ENCODE results near the gene OR3A3. TPM values are rescaled to one million over a fixed set of nuclear protein-coding genes. Genes with fewer than 3 reads are reported as not detected.
"Not testable (repeated sequence)": the region's sequence is repeated elsewhere in the genome, so short reads cannot be mapped to it uniquely, and the experiment has no call there.

OR3A3 gene
- not detected for total RNA-seq

DNA sequence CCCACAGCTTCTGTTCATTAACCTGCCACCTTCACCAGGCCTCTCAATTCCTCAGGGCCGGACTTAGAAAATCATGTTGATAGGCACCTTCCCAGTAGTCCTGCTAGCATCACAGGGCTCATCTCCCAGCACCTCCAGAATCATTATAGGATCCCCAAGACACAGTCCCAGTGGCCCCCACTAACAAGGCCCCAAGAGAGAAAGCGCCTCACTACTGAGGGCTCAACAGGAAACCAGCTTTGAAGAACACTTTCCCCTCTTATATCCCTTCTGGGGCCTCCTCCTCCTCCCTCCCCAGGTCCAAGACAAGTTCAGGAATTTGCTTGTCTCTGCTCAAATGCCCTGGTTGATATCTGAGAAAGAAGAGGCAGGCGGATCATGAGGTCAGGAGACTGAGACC, at the start of gene OR3A3:
Gene OR3A3, plus strand, starts transcription at position 301 of the 400 bp plus-strand sequence.
- DNase-seq, result no peak

DNA sequence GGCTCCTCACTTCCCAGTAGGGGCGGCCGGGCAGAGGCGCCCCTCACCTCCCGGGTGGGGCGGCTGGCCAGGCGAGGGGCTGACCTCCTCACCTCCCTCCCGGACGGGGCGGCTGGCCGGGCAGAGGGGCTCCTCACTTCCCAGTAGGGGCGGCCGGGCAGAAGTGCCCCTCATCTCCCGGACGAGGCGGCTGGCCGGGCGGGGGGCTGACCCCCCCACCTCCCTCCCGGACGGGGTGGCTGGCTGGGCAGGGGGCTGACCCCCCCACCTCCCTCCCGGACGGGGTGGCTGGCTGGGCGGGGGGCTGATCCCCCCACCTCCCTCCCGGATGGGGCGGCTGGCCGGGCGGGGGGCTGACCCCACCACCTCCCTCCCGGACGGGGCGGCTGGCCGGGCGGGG, 40.0 kb upstream of the OR3A3 start:
- DNase-seq, result not testable (repeated sequence)

DNA sequence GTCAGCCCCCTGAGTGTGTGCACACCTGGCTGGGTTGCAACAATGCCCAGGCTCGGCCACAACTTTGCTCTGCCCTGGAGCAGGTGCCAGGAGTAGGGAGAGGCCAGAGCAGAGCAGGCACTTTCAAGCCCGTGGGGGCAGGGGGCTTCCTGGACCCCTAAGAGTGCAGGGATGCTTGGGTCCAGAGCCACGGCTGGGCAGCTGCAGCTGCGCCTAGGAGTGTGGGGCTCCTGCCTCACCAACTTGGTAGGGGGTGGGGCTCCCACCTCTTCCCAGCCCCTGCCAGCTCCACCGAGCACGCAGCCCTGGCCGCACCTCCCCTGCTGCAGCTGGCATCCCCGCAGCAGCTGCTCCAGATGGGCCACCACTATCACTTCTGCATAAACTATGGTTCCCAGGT, 32.8 kb upstream of the OR3A3 start:
- no peak for DNase-seq

DNA sequence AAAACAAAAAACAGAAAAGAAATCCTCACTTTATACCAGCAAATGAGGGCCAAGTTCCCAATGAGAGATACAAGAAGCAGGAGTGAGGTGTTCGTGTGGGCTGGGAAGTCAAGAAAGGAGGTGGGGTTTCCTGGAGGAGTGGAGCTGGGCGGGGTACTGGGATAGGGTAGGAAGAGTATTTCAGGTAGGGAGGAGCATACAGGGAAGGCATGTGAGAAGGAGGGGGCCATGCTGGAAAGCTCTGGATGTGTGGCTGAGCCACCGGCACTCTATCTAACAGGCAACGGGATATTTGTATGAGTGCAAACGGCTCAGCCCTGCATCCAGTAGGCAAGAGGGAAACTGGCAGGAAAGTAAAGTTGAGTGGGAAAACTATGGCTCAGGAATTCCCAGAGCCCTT, 29.2 kb upstream of the OR3A3 start:
- no peak for DNase-seq

DNA sequence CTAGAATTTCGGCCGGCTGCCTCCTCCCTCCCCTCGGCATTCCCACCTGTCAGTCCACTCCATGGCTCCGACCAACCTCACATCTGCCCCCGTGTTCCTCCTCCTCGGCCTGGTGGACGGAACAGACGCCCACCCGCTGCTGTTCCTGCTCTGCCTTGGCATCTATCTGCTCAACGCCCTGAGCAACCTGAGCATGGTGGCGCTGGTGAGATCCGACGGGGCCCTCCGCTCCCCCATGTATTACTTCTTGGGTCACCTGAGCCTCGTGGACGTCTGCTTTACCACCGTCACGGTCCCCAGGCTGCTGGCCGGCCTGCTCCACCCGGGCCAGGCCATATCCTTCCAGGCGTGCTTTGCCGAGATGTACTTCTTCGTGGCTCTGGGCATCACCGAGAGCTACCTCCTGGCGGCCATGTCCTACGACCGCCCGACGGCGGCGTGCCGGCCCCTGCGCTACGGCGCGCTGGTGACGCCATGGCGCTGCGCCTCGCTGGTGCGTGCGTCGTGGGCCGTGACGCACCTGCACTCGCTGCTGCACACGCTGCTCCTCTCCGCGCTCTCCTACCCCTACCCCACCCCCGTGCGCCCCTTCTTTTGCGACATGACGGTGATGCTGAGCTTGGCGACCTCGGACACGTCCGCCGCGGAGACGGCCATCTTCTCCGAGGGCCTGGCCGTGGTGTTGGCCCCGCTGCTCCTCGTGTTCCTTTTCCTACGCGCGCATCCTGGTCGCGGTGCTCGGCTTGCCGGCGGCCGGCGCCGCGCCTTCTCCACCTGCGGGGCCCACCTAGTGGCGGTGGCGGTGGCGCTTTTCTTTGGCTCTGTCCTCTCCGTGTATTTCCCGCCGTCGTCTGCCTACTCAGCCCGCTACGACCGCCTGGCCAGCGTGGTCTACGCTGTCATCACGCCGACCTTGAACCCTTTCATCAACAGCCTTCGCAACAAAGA, 25.0 kb upstream of the OR3A3 start, which contains the start of gene OR3A2:
Gene OR3A2, minus strand, starts transcription at position 440 of the 948 bp plus-strand sequence.
- no peak for DNase-seq

DNA sequence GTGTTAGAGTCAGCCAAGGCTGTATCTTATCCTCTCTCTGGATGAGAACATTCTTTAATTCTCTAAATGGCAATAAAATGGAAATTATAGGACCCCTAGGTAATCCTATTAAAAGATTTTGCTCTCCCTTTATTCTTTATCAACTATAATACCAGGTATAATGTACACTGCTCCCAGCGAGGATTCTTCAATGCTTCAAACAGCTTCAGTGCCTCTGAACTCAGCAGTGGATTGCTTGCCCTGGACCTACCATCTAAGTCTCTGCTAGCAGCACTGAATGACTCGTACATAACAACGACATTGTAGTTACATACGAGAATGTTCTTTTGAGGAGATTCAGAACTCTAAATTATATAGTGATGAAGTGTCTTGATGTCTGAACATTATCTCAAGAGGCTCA, 21.4 kb upstream of the OR3A3 start:
- no peak for DNase-seq

DNA sequence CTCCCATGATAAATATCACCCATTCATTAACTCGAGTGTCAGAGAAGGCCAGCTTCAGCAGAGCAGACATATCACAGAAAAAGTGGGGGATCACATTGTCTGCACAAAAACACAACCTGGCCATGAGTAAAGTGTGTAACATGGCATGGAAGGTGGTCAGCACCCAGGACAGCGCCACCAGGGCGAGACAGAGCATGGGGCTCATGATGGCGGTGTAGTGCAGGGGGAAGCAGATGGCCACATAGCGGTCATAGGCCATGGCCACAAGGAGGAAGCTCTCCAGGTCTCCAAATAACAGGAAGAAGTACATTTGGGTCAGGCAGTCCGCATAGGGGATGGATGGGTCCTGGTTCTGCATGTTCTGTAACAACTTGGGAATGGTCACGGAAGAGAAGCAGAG, 13.4 kb upstream of the OR3A3 start:
- not testable (repeated sequence) for DNase-seq

DNA sequence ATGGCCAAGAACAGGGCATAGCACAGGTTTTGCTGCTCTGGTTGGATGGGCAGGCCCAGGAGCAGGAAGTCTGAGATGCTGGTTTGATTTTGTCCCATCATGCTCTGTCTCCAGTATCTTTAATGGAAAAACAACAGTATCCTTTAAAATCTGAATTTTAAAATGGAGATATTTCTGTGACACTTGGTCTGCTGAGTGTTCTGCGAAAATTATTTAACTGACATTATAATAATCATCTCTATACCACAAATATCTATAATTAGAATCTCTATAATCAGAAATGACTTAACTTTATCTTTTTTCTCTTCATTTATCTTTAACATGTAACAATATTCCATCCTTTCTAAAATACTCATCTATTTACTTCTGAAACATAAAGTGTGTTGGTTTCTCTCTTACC, 12.9 kb upstream of the OR3A3 start, which contains the start of gene OR1E1:
Gene OR1E1, minus strand, starts transcription at position 101 of the 400 bp plus-strand sequence. Its CDS starts 0 bp downstream, at position 101.
- no peak for DNase-seq

DNA sequence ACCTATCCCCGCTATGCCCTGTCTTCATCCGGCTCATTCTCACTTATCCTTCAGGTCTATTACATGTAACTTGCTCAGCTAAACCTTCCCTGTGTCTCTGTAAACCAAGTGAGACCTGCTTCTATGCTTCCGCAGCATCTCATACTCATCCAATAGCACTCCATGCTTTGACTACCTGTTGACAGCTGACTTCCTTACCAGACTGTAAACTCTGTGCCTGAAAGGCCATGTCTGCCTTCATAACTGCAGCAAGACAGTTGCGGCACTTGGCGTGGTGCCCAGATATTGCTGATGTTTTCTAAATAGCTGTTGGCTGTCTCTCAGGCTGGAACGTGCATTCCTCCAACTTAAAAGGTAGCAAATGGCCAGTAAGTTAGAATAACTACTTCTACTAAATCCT, 11.1 kb upstream of the OR3A3 start:
- DNase-seq, result no peak

DNA sequence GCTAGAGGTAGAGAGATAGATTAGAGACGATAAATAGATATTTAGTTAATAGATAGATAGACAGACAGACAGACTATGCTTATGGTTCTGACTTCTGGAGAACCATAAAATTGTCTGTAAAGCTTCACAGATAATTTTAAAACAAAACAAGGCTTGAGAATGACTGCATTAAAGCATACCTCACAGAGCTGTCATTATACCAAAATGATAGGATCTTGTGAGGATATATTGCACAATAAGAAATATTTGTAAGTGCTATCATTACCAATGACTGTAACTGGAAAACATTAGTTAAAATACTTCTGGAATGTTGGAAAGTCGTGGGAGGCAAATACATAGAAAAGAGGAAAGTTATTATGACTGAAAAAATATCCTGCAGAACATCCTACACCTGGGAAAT, 9.4 kb upstream of the OR3A3 start:
- DNase-seq, result no peak

DNA sequence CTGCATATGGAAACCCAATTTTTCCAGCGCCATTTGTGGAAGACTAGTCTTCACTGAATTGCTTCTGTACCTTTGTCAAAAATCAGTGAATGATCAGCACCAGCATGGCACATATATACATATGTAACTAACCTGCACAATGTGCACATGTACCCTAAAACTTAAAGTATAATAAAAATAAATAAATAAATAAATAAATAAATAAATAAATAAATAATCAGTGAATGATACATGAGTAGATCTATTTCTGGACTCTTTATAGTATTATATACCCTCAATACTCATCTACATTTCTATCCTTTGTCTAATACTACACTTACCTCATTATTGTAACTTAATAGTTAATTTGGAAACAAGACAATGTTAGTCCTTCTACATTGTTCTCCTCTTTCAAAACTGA, 7.3 kb upstream of the OR3A3 start:
- DNase-seq, result not testable (repeated sequence)

DNA sequence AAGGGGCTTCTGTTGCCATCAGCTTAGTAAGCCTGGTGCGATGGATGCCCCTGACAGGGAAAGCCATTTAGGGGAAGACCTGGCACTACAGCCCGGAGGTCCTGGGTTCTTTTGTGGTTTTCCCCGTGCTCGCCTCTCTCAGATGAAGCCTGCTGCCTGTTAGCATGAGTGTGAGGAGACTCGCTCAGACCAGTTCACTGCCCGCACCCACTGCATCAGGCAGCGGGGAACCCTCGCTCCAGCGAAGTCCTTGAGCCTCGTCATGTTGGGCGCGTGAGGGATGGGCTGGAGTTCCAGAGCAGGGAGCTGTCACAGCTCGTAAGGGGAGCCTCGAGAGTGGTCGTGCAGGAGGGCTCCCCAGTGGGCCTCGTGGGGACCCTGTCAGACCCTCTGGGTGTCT, 1.0 kb downstream of the OR3A3 start:
- DNase-seq, result not testable (repeated sequence)

DNA sequence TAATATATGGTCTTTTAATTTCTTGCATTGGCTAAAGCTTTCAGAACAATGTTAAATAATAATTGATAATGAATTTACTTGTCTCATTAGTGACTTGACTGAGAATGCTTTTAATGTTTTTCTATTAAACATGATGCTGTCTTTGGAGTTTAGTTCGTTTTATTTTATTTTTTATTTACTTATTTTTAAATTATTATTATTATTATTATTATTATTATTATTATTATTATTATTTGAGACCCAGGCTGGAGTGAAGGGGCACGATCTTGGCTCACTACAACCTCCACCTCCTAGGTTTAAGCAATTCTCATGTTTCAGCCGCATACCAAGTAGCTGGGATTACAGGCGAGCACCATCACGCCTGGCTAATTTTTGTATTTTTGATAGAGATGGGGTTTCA, 4.4 kb downstream of the OR3A3 start:
- no peak for DNase-seq

DNA sequence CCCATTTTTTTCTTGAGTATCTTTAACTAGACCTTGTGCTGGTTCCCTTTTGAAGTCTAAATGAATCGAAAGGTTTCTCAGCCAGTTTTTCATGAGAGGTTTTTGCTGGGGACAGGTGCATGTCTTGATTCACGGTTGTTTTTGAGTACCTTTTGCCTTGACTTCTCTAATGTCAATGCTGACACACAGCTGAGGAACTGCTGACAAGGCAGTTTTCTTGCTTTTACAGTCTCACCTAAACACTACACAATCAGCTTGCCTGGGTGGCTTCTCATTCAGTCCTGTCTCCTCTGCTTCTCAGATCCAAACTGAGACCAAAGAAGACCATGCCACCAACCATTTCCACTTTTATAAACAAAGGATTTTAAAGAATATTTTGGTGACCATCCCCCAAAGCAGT, 7.1 kb downstream of the OR3A3 start:
- DNase-seq, result no peak

DNA sequence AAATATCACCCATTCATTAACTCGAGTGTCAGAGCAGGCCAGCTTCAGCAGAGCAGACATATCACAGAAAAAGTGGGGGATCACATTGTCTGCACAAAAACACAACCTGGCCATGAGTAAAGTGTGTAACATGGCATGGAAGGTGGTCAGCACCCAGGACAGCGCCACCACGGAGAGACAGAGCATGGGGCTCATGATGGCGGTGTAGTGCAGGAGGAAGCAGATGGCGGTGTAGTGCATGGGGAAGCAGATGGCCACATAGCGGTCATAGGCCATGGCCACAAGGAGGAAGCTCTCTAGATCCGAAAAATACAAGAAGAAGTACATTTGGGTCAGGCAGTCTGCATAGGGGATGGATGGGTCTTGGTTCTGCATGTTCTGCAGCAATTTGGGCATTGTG, 22.0 kb downstream of the OR3A3 start:
- not testable (repeated sequence) for DNase-seq

DNA sequence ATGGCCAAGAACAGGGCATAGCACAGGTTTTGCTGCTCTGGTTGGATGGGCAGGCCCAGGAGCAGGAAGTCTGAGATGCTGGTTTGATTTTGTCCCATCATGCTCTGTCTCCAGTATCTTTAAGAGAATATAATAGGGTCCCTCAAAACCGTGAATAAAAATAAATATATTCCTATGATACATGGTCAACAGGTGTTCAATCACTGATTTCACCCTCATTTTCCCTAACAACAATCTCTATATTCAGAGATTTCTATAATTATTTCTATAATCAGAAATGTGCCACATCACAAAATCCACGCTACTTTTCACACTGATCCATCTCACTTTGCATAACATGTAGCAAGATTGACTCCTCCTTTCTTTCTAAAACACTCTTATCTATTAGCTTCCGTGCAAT, 22.6 kb downstream of the OR3A3 start, which contains the start of gene OR1E2:
Gene OR1E2, minus strand, starts transcription at position 101 of the 400 bp plus-strand sequence. Its CDS starts 0 bp downstream, at position 101.
- no peak for DNase-seq

DNA sequence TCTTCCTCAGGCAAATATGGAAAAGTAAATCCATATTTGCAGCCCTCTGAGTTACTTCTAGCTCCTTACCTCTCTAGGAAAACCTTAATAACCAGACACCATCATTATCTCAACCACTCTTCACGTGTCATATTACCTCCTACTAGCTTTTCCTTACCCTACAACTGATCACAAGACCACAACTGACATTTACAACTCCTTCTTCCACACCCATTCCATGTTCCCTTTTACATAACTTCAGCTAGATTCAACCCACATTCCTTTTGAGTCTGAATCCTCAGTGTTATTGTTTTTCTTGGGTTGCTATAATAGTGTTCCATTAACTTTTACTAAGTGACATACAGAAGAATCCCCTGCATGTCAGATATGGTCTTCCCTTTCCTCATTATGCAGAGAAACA, 27.2 kb downstream of the OR3A3 start:
- no peak for DNase-seq

DNA sequence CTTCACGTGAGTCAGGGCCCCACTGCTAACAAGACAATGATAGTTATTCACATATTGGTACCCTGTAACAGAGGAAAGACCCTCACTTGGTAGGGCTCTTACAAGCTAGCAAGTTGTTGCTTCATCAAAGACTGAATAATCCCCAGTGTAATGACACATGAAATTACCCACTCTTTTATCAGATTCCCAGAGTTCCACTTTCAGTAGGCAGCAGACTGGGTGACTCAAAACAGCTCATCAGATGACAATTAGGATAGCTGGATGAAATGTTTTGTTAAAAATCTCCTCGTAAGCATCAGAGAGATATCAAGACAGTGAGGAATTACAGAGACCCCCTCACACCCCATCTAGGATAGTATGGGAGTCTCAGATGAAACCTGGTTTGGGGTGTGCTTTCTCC, 29.3 kb downstream of the OR3A3 start:
- no peak for DNase-seq

DNA sequence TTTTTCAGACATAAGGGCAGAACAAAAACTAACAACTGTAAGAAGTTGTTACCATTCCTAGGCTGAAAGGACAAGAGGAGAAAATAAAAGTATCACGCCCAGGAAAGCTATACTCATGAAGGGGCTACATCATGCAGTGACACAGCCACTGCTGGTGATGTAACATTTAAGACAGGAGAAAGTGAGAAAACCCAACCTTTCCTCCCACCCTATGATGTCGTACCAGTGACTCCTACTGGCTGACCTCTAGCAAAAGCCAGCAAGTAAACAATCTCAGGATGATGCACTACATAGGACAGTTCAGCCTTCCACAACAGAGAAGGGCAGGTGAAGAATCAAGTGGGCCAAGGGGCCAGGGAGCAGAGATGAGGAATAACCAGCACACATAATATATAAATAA, 36.5 kb downstream of the OR3A3 start:
- no peak for DNase-seq

DNA sequence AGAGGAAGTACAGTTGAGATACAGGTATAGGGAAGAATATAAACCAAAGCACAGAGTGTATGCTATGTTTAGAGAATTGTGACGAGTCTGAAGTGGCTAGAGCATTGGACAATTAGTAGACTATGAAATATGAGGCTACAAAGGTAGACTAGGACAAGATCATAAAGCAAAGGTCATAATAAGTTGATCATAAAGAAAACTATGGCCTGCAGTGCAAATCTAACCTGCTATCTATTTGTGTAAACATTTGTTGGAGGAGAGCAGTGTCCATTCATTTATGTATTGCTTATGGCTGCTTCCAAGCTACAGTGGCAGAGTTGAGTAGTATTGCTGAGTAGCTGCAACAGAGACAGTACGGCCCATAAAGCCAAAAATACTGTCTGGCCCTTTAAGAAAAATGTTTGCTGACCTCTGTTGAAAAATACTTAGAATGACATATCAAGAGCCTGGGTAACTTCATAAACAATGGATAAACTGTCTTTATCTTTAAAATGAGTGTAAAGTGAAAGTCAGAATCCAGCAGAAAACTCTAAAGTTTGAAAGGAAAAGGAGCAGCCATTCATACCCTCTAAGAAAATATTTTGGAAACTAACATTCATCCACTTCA, 37.0 kb downstream of the OR3A3 start:
- DNase-seq, result no peak

DNA sequence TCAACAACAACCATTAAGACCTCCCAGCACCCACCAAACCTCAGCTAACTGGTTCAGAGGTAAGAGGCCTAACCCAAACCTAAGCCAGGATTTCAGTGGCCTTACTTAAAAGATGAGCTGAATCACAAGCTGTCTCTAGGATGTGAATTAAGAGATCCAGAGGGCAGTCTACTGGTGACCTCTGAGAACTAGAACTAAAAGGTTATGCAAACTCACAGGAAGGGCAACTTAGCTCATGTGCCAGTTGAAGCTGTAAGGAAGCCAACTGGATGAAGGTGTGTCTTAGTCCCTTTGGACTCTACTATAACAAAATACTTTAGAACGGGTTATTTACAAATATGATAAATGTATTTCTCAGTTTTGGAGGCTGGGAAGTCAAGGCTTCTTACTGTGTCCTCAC, 55.2 kb downstream of the OR3A3 start:
- not testable (repeated sequence) for DNase-seq

DNA sequence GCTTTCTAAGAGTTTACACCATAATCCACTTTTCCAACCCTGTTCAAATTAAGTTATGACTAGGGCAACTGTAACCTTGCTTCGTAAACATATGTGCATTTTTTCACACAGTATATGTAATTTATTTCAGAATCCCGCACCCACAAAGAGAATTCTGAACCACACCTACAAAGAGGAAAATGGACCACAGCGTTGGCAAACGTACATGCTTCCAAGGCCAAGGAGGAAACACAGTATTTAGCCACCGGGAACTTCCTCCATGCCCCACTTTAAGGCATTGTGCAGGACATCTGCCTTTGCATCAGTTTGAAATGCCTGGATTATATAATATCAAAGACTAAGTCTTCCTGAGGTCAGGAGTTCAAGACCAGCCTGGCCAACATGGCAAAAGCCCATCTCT, 58.4 kb downstream of the OR3A3 start:
- DNase-seq, result no peak

DNA sequence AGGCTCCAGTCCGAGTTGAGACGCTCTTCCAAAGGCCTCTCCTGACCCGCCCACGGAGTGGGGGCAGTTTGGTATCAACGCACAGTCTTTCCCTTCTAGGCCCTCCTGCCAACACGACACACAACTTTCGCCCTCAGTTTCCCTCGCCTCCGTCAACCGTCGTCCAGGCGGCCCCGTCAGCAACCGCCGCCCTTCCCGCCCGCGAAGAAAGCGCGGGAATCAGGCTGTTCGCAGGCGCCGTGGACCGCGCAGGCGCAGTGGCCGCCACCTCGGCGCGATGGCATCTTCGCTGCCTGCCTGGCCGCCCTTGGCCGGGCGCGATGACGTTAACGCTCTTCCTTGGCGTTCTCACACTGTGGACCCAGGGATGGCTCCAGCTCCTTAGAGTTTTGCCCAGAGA, 60.4 kb downstream of the OR3A3 start, which contains the start of gene SPATA22:
Gene SPATA22, minus strand, starts transcription at position 221 of the 400 bp plus-strand sequence. CDS start 2,494 bp downstream, outside the sequence.
- DNase-seq, result no peak

All from occipital lobe (tissue), 2 donors.